ENCODE results near the gene AP3S2.
"Not testable (repeated sequence)": the region's sequence is repeated elsewhere in the genome, so short reads cannot be mapped to it uniquely, and the experiment has no call there.

AP3S2 gene

GRCh38 chr15:89903015-89903857 lies 9.4 kb upstream of the AP3S2 start:
- DNase-seq (ENCODE audit: low spot score), result no peak

GRCh38 chr15:89900849-89901248 lies 7.1 kb upstream of the AP3S2 start:
- no peak for DNase-seq (ENCODE audit: low spot score)

- no peak for DNase-seq (ENCODE audit: low spot score)
These were observed 6.3 kb upstream of the AP3S2 start for GRCh38 chr15:89899951-89900567.

- DNase-seq (ENCODE audit: low spot score), result no peak
These were observed 5.6 kb upstream of the AP3S2 start for GRCh38 chr15:89899295-89899945.

- DNase-seq (ENCODE audit: low spot score), result peak; percentile 32
These were observed 5.0 kb upstream of the AP3S2 start for GRCh38 chr15:89898614-89899294.

GRCh38 chr15:89898146-89898545 lies 4.4 kb upstream of the AP3S2 start:
- DNase-seq (ENCODE audit: low spot score), result no peak

GRCh38 chr15:89893027-89893426 lies 767 bp downstream of the AP3S2 start:
- DNase-seq (ENCODE audit: low spot score), result no peak

- DNase-seq (ENCODE audit: low spot score), result no peak
These were observed 5.5 kb downstream of the AP3S2 start for GRCh38 chr15:89888214-89888804.

- DNase-seq (ENCODE audit: low spot score), result no peak
These were observed 8.2 kb downstream of the AP3S2 start for GRCh38 chr15:89885611-89886010.

- not testable (repeated sequence) for DNase-seq (ENCODE audit: low spot score)
These were observed 8.6 kb downstream of the AP3S2 start for GRCh38 chr15:89885179-89885578.

- no peak for DNase-seq (ENCODE audit: low spot score)
These were observed 10.3 kb downstream of the AP3S2 start for GRCh38 chr15:89883518-89883917.

GRCh38 chr15:89880727-89881126 lies 13.1 kb downstream of the AP3S2 start:
- no peak for DNase-seq (ENCODE audit: low spot score)

GRCh38 chr15:89878323-89878722 lies 15.5 kb downstream of the AP3S2 start:
- no peak for DNase-seq (ENCODE audit: low spot score)

GRCh38 chr15:89877083-89877425 lies 16.7 kb downstream of the AP3S2 start:
- DNase-seq (ENCODE audit: low spot score), result no peak

- no peak for DNase-seq (ENCODE audit: low spot score)
These were observed 17.3 kb downstream of the AP3S2 start for GRCh38 chr15:89876396-89877082.

GRCh38 chr15:89875741-89876140 lies 18.1 kb downstream of the AP3S2 start:
- DNase-seq (ENCODE audit: low spot score), result no peak

GRCh38 chr15:89874926-89875564 lies 18.7 kb downstream of the AP3S2 start:
- peak; percentile 83 for DNase-seq (ENCODE audit: low spot score)

GRCh38 chr15:89870688-89871288 lies 23.0 kb downstream of the AP3S2 start:
- no peak for DNase-seq (ENCODE audit: low spot score)

GRCh38 chr15:89870006-89870405 lies 23.8 kb downstream of the AP3S2 start:
- DNase-seq (ENCODE audit: low spot score), result no peak

- DNase-seq (ENCODE audit: low spot score), result not testable (repeated sequence)
These were observed 24.3 kb downstream of the AP3S2 start for GRCh38 chr15:89869490-89869889.

All from activated CD4-positive, alpha-beta T cell treated with anti-CD3 and anti-CD28 coated beads, Interleukin-2, Interleukin-4, amounts not matched to agents 100 ng/mL and 50 ng/mL, durations not matched to agents 16 hours and 8 hours (primary cell).